COLO668 (cell line): ENCODE data around the gene OSBPL6.
"Not testable (repeated sequence)": the region's sequence is repeated elsewhere in the genome, so short reads cannot be mapped to it uniquely, and the experiment has no call there.

Experiments
- DNase-seq: peaks from one replicate; lab custom pipeline; 2025; ENCODE audit not compliant: unreplicated experiment; lab: John Stamatoyannopoulos, UW

OSBPL6 gene

GRCh38 chr2:178331474-178332432 lies 137.4 kb downstream of the OSBPL6 start:
- peak; percentile 8 for DNase-seq

- DNase-seq: no peak
These were observed 139.5 kb downstream of the OSBPL6 start for GRCh38 chr2:178333851-178334250.

- no peak for DNase-seq
These were observed 140.9 kb downstream of the OSBPL6 start for GRCh38 chr2:178335230-178335629.

- DNase-seq: no peak
These were observed 149.8 kb downstream of the OSBPL6 start for GRCh38 chr2:178344121-178344520.

- DNase-seq: no peak
These were observed 151.6 kb downstream of the OSBPL6 start for GRCh38 chr2:178345951-178346350.

GRCh38 chr2:178350051-178350450 lies 155.7 kb downstream of the OSBPL6 start:
- no peak for DNase-seq

- not testable (repeated sequence) for DNase-seq
These were observed 163.4 kb downstream of the OSBPL6 start for GRCh38 chr2:178357704-178358103.

- no peak for DNase-seq
These were observed 165.0 kb downstream of the OSBPL6 start for GRCh38 chr2:178359192-178359912.

- no peak for DNase-seq
These were observed 167.3 kb downstream of the OSBPL6 start for GRCh38 chr2:178361588-178361987.

GRCh38 chr2:178363252-178363651 lies 168.9 kb downstream of the OSBPL6 start:
- no peak for DNase-seq

- no peak for DNase-seq
These were observed 170.8 kb downstream of the OSBPL6 start for GRCh38 chr2:178365116-178365515.

- DNase-seq: no peak
These were observed 172.1 kb downstream of the OSBPL6 start for GRCh38 chr2:178366412-178366811.

GRCh38 chr2:178367344-178367743 lies 173.0 kb downstream of the OSBPL6 start:
- DNase-seq: no peak

GRCh38 chr2:178374865-178375264 lies 180.6 kb downstream of the OSBPL6 start:
- DNase-seq: no peak

- DNase-seq: no peak
These were observed 182.7 kb downstream of the OSBPL6 start for GRCh38 chr2:178377046-178377445.

- no peak for DNase-seq
These were observed 185.1 kb downstream of the OSBPL6 start for GRCh38 chr2:178379162-178380004.

GRCh38 chr2:178380763-178381162 lies 186.5 kb downstream of the OSBPL6 start:
- DNase-seq: no peak

- no peak for DNase-seq
These were observed 189.4 kb downstream of the OSBPL6 start for GRCh38 chr2:178383718-178384117.

- no peak for DNase-seq
These were observed 191.4 kb downstream of the OSBPL6 start for GRCh38 chr2:178385595-178386148.

- no peak for DNase-seq
These were observed 192.8 kb downstream of the OSBPL6 start for GRCh38 chr2:178386986-178387597.
